CD1c-positive myeloid dendritic cell (primary cell): ENCODE data around the gene MAPK6.

Experiments
- DNase-seq: peaks from one replicate; pipeline ENCODE4 v3.0.0-alpha.2; 2016; ENCODE audit errors: extremely low spot score

MAPK6 gene

DNA sequence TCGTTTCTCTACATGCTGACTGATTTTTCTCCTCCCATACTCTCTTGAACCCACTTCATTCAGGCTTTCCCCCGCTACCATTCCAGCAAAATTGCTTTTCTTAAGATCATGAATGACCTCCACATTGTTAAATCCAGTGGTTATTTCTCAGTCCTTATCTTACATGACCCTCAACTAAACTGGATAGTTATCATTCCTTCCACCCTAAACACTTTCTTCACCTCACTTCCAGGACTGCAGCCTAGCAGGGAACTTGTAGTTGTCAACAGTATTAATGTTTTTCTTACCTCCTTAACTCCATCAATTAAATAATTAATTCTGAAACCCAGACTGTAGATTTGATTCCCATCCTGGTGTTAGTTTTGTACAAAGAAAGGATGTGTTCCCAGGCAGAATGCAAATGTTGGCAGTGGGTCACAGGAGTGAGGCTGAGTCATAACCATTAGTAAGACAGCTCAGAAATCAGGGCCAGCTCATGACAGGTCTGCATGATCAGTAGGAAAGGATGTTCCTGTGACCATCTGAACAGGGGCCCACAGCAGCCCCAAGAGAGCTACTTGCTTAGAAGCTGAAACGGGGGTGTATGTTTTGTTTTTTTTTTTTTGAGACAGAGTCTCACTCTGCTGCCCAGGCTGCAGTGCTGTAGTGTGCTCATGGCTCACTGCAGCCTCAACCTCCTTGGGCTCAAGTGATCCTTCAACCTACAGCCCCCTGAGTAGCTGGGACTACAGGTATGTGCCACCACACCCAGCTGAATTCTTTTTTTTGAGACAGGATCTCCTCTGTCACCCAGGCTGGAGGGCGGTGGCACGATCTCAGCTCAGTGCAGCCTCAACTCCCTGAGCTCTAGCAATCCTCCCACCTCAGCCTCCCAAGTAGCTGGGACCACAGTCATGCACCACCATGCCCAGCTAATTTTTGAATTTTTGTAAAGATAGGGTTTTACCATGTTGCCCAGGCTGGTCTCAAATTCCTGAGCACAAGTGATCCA is 84.5 kb downstream of the MAPK6 start:
- peak; percentile 70 for DNase-seq

- no peak for DNase-seq
These were observed 85.5 kb downstream of the MAPK6 start for GRCh38 chr15:52104532-52105004.

DNA sequence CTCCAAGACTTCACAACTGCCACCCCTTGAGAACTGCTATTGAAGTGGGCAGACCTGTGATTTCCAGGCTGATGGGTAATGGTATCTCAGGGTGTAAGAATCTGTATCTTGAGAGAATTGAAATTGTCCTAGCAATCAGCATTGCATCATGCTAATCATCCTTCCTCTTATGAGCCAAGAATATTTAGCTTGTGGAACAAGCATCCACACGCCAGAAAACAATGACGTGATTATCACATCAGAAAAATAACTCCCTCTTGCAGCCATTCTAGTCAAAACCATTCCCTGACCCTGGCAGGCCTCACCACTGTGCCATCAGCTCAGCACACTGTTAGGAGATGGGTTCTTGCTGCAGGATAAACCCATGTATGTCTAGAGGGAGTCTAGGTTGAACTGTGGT is 86.8 kb downstream of the MAPK6 start:
- DNase-seq: peak; percentile 46

DNA sequence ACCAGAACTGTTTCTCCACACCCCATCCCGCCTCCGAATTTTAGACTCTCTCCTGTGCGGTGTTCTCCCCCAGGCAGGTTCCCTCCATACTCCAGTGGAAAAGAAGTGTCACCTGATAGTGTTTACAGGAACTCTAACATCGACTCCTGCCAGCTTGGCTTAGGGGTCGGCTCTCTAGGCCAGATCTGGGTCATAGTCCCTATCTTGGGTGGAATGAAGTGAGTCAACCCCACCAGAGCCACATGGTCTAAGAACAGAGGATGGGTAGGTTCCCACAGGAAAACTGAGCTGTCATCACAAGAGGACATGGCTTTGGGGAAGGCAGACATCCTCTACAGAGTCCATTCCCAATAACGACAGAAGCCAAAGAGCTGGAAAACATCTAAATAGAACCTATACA is 87.6 kb downstream of the MAPK6 start:
- DNase-seq: no peak

- DNase-seq: no peak
These were observed 88.2 kb downstream of the MAPK6 start for GRCh38 chr15:52107238-52107637.

- no peak for DNase-seq
These were observed 90.8 kb downstream of the MAPK6 start for GRCh38 chr15:52109559-52110451.

DNA sequence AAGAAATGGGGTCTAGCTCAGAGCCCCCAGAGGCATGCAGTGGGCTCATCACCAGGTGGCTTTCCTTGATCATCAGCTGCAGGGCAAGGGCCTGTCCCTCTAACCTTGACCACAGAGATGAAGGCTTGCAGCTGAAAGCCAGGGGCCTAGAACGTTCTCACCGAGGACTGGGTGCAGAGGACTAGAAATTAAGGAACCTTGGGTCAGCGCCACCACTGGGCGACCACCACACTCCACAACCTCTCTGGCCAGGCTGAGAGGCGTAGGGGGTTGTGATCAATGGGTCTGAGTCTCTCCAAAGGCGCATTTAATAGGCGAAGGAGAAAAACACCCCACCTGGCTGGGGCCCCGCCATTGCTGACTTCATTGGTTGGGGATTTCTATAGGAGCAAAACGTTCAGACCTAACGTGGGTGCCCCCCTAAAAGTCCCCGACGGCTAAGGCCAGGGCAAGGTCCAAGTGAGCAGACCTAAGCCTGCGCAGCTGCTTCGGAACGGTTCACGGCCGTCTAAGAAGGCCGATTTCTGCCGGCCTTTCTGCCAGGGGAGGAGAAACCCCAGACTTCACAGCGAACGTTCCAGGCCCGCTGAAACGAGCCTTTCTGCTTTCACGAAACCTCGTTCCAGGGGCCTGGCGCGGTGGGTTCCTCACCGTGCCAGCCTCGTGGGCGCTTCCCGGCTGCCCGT is 92.6 kb downstream of the MAPK6 start:
- no peak for DNase-seq

- peak; percentile 19 for DNase-seq
These were observed 93.3 kb downstream of the MAPK6 start for GRCh38 chr15:52112203-52112750.

DNA sequence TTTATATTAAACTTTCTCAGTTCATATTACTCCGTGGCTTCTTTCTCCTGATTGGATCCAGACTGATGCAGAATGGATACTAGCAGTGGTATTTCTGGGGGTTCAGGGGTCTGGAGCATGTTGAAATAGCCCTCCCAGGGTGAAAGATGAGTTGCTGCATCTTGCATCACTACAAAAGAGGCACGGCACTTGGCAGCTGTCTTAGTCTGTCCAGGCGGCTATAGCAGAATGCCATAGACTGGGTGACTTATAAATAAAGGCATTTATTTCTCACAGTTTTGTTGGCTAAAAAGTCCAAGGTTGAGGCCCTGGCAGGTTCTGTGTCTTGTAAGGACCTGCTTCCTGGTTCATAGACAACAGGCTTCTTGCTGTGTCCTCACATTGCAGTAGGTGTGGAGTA is 94.2 kb downstream of the MAPK6 start:
- no peak for DNase-seq

- no peak for DNase-seq
These were observed 94.7 kb downstream of the MAPK6 start for GRCh38 chr15:52113708-52114107.

DNA sequence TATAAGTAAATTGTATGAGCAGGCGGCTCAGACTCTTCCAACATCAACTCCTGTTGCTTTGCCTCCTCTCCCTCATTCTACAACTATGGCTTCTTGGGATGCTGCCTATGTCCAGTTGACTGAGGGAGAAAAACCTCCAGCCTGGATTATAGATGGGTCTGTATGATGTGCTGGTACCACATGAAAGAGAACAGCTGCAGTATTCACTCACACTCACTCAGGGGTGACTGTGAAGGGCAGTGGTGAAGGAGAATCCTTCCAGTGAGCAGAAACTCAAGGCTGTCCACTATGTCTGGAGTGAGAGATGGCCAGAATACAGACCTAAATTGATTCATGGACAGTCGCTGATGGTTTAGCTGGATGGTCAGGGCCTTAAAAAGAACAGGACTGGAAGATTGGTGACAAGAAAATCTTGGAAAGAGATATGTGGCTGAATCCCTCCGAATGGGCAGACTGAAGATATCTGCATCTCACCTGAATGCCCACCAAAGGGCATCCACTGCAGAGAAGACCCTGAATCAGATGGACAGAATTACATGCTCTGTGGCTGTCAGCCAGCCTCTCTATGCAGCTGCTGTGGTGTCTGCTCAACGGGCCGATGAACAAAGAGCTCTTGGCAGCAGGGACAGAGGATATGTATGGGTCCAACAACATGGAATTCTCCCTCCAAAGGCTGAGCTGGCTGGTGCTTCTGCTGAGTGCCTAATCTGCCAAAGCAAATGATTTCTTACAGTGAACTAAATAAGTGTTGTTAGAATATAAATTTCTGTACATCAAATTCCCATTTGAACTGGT is 95.4 kb downstream of the MAPK6 start:
- DNase-seq: no peak

GRCh38 chr15:52115598-52116427 is 96.8 kb downstream of the MAPK6 start:
- no peak for DNase-seq
